Raji (cell line): ENCODE data around the gene SAT2.

Experiments used
- POLR2A ChIP-seq: IDR thresholded peaks from 2 replicates; pipeline ENCODE4 v1.6.1; 2011; ENCODE audit warnings: low read depth, low read length, control low read depth; ENCODE audit not compliant: insufficient read depth

The SAT2 gene

GRCh38 chr17:7613769-7614424, 13.7 kb downstream of the SAT2 start:
- TF ChIP-seq POLR2A, result no peak; the same call in 1 of the 2 replicates

- TF ChIP-seq POLR2A, result no peak
Measured at GRCh38 chr17:7612294-7612640, 15.4 kb downstream of the SAT2 start.

- no peak for TF ChIP-seq POLR2A
Measured at GRCh38 chr17:7611635-7612293, 15.9 kb downstream of the SAT2 start.

- no peak for TF ChIP-seq POLR2A
Measured at GRCh38 chr17:7610641-7611040, 17.0 kb downstream of the SAT2 start.

GRCh38 chr17:7606280-7606679, 21.3 kb downstream of the SAT2 start:
- TF ChIP-seq POLR2A, result no peak

- TF ChIP-seq POLR2A, result no peak
Measured at GRCh38 chr17:7593296-7593695, 34.3 kb downstream of the SAT2 start.

- no peak for TF ChIP-seq POLR2A
Measured at GRCh38 chr17:7592422-7593021, 35.1 kb downstream of the SAT2 start.

- no peak for TF ChIP-seq POLR2A
Measured at GRCh38 chr17:7591596-7591995, 36.0 kb downstream of the SAT2 start.

GRCh38 chr17:7590743-7591142, 36.9 kb downstream of the SAT2 start:
- no peak for TF ChIP-seq POLR2A

- no peak for TF ChIP-seq POLR2A
Measured at GRCh38 chr17:7589891-7590691, 37.5 kb downstream of the SAT2 start, which contains the start of gene SOX15. TSS of gene SOX15 (minus strand) at chr17:7590094. CDS start at chr17:7589676, 418 bp downstream.

GRCh38 chr17:7589204-7589868, 38.3 kb downstream of the SAT2 start:
- TF ChIP-seq POLR2A, result no peak

GRCh38 chr17:7588553-7589203, 38.9 kb downstream of the SAT2 start:
- no peak for TF ChIP-seq POLR2A

GRCh38 chr17:7587420-7588151, 40.0 kb downstream of the SAT2 start:
- no peak for TF ChIP-seq POLR2A

GRCh38 chr17:7586673-7587419, 40.8 kb downstream of the SAT2 start:
- no peak for TF ChIP-seq POLR2A
